ENCODE measurements around the gene TMEM52B.

Gene TMEM52B

DNA sequence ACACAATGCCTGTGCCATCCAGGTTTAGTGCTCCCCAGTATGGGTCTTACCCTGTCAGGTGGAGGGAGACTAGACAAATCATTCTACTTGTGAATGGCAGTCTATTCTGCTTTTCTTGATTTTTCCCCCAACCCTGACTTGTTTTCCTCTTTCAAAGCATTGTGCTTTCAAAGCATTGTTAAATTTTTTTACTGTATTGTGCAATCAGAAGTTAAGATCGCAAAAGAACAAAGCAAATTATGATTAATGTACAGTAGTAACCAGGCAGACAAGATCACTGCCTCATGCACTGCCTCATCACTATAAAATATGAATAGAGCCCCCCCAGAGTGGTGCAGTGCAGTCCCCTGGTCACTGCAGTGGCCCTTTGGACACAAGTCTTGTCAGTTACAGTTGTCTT lies 47.9 kb downstream of the TMEM52B start:
- TF ChIP-seq PAX5 (IDR thresholded peaks at IDR 0.05; ENCODE audit: insufficient read depth, low read length, severe bottlenecking) (no peak), POU2F2 (IDR thresholded peaks at IDR 0.05; ENCODE audit: low read depth, low read length) (no peak), TAF1 (IDR thresholded peaks at IDR 0.05; ENCODE audit: low read depth, low read length) (no peak), SPI1 (IDR thresholded peaks at IDR 0.05; ENCODE audit: low read depth, low read length) (no peak), POLR2AphosphoS5 (IDR thresholded peaks at IDR 0.05; ENCODE audit: low read depth, low read length) (no peak), POLR2A (IDR thresholded peaks at IDR 0.05; ENCODE audit: low read depth, low read length) (no peak)
- DNase-seq (ENCODE audit: insufficient read length, low spot score) (no peak), FAIRE-seq (no peak)

DNA sequence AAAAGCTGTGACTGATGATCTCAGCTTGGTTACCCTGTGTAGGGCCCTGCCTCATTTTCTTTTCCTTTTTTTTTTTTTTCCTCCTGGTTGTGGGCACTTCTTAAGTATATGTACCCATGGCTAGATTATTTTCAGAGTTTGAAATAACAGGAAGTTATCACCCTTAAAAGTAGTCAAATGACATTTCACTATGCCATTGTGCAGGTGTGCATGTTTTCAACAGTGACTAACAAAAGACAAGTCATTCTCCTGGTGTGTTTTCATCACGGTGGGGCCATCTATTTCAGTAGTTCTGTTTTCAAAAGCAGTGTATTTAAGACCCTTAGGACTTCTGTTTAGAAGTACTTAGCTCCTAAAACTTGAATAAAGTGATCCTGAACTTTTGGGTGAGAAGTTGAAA lies 48.8 kb downstream of the TMEM52B start:
- TF ChIP-seq POLR2A (IDR thresholded peaks at IDR 0.05; ENCODE audit: low read depth, low read length) (no peak), SPI1 (IDR thresholded peaks at IDR 0.05; ENCODE audit: low read depth, low read length) (no peak), TAF1 (IDR thresholded peaks at IDR 0.05; ENCODE audit: low read depth, low read length) (no peak), PAX5 (IDR thresholded peaks at IDR 0.05; ENCODE audit: insufficient read depth, low read length, severe bottlenecking) (no peak), POLR2AphosphoS5 (IDR thresholded peaks at IDR 0.05; ENCODE audit: low read depth, low read length) (no peak), POU2F2 (IDR thresholded peaks at IDR 0.05; ENCODE audit: low read depth, low read length) (no peak)
- DNase-seq (ENCODE audit: insufficient read length, low spot score) (no peak), FAIRE-seq (no peak)

DNA sequence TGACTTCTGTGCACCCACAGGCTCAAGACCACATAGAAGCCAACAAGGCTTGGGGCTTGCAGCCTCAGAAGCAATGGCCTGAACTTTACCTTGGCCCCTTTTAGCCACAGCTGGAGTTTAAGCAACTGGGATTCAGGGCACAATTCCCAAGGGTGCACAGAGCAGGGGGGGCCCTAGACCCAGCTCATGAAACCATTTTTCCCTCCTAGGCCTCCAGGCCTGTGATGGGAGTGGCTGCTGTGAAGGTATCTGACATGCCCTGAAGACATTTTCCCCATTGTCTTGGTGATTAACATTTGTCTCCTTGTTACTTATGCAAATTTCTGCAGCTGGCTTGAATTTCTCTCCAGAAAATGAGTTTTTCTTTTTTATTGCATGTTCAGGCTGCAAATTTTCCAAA lies 55.7 kb downstream of the TMEM52B start:
- no peak for TF ChIP-seq POU2F2 (IDR thresholded peaks at IDR 0.05; ENCODE audit: low read depth, low read length)
- TF ChIP-seq TAF1 (IDR thresholded peaks at IDR 0.05; ENCODE audit: low read depth, low read length), result no peak
- no peak for TF ChIP-seq POLR2AphosphoS5 (IDR thresholded peaks at IDR 0.05; ENCODE audit: low read depth, low read length)
- no peak for TF ChIP-seq PAX5 (IDR thresholded peaks at IDR 0.05; ENCODE audit: insufficient read depth, low read length, severe bottlenecking)
- TF ChIP-seq POLR2A (IDR thresholded peaks at IDR 0.05; ENCODE audit: low read depth, low read length), result no peak
- no peak for TF ChIP-seq SPI1 (IDR thresholded peaks at IDR 0.05; ENCODE audit: low read depth, low read length)
- DNase-seq (ENCODE audit: insufficient read length, low spot score) (no peak), FAIRE-seq (no peak)

DNA sequence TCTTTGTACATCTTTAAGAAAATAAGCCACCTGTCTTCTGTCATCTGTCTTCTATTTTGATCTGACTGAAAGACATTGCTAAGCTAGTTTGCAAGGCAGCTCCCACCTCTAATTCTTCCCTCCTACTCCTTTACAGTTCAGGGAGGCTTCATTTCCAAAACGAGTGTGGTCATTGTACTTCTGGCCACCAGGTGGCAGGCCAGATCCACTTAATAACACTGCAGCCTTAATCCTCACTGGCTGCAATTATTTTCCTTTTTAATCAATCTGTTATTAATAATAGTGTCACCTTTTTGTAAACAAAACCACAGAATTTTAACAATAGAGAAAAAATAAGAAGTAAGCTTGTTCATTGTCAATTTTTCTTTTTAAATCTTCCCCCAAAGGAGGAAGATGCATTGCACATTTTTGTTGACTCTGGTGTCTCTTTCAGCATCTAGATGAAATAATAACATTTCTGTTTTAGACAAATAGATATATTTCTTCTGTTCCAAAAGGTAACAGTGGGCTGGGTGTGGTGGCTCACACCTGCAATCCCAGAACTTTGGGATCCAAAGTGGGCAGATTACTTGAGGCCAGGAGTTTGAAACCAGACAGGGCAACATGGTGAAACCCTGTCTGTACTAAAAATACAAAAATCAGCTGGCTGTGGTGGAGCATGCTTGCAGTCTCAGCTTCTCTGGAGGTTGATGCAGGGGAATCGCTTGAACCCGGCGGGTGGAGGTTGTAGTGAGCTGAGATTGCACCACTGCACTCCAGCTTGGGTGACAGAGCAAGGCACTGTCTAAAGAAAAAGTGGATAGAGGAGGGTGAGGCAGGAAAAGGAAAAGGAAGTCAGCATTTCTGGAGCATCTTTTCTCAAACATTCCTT lies 57.2 kb downstream of the TMEM52B start:
- FAIRE-seq (peak; percentile 48), DNase-seq (ENCODE audit: insufficient read length, low spot score) (no peak)

DNA sequence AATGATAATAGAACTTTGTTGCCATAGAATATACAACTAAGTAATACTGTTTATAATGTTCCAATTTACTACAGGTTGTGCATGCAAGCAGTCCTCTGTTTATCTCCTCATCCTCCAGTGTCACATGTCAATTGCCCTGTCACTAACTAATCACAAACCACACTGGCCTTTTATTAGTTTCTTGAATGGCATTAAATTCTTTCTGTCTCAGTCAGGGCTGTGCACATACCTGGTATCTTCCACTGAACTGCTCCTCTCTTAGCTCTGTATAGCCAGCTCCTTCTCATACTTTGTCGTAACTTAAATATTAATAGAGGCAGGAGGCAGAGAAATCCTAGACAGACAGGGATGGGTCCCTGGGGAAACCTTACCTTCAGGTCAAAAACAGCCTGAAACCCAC lies 57.9 kb downstream of the TMEM52B start:
- DNase-seq (ENCODE audit: insufficient read length, low spot score) (no peak), FAIRE-seq (no peak)
- TF ChIP-seq TAF1 (IDR thresholded peaks at IDR 0.05; ENCODE audit: low read depth, low read length) (no peak), POLR2AphosphoS5 (IDR thresholded peaks at IDR 0.05; ENCODE audit: low read depth, low read length) (no peak), POU2F2 (IDR thresholded peaks at IDR 0.05; ENCODE audit: low read depth, low read length) (no peak), POLR2A (IDR thresholded peaks at IDR 0.05; ENCODE audit: low read depth, low read length) (no peak), PAX5 (IDR thresholded peaks at IDR 0.05; ENCODE audit: insufficient read depth, low read length, severe bottlenecking) (no peak), SPI1 (IDR thresholded peaks at IDR 0.05; ENCODE audit: low read depth, low read length) (no peak)

More for the DNA sequence above, 57.2 kb downstream of the TMEM52B start:
- TF ChIP-seq SPI1 (IDR thresholded peaks at IDR 0.05; ENCODE audit: low read depth, low read length), result no peak
- TF ChIP-seq POLR2AphosphoS5 (IDR thresholded peaks at IDR 0.05; ENCODE audit: low read depth, low read length), result no peak
- TF ChIP-seq PAX5 (IDR thresholded peaks at IDR 0.05; ENCODE audit: insufficient read depth, low read length, severe bottlenecking), result no peak

DNA sequence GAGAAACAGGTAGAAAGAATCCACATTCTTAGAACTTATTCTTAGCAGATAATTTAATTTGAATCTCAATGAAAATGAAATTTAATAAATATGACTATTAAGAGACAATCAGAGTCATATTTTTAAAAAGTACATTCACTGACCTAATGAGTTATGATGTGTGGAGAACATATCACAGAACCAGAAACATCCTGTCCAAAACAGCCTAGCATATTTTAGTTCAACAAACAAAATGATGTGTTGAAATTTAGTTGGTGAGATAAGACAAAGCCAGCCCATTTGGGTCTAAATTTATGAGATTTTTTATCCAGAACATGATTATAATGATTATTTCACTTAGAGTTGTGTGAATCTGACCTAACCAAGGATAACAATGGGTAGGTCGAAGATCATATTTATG lies 59.7 kb downstream of the TMEM52B start:
- DNase-seq (ENCODE audit: insufficient read length, low spot score) (no peak), FAIRE-seq (no peak)
- TF ChIP-seq POLR2AphosphoS5 (IDR thresholded peaks at IDR 0.05; ENCODE audit: low read depth, low read length) (no peak), TAF1 (IDR thresholded peaks at IDR 0.05; ENCODE audit: low read depth, low read length) (no peak), POLR2A (IDR thresholded peaks at IDR 0.05; ENCODE audit: low read depth, low read length) (no peak), PAX5 (IDR thresholded peaks at IDR 0.05; ENCODE audit: insufficient read depth, low read length, severe bottlenecking) (no peak), SPI1 (IDR thresholded peaks at IDR 0.05; ENCODE audit: low read depth, low read length) (no peak), POU2F2 (IDR thresholded peaks at IDR 0.05; ENCODE audit: low read depth, low read length) (no peak)

DNA sequence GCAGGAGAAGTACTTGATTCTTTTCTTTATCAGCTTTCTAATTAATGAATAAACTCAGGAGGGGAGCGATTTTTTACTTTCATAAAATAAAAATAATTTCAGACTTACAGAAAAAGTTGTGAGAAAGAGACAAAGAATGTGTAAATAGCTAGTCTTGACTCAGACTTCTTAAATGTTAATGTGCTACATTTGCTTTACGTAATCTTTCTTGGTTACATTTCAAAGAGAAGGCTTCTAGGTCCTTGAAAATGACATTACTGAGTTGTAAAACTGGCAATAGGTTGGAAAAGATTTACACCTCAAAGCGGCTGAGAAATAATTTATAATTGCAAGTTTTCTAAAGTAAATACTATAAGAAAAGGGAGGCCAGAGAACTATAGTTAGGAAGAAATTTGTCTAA lies 62.5 kb downstream of the TMEM52B start:
- no peak for DNase-seq (ENCODE audit: insufficient read length, low spot score)
- FAIRE-seq, result no peak
- TF ChIP-seq POU2F2 (IDR thresholded peaks at IDR 0.05; ENCODE audit: low read depth, low read length) (no peak), TAF1 (IDR thresholded peaks at IDR 0.05; ENCODE audit: low read depth, low read length) (no peak), POLR2A (IDR thresholded peaks at IDR 0.05; ENCODE audit: low read depth, low read length) (no peak), SPI1 (IDR thresholded peaks at IDR 0.05; ENCODE audit: low read depth, low read length) (no peak), PAX5 (IDR thresholded peaks at IDR 0.05; ENCODE audit: insufficient read depth, low read length, severe bottlenecking) (no peak), POLR2AphosphoS5 (IDR thresholded peaks at IDR 0.05; ENCODE audit: low read depth, low read length) (no peak)
